Measurements from ENCODE around the gene SF1.

GRCh38 chr11:64726211-64726641 is 52.1 kb downstream of the SF1 start:
- TF ChIP-seq CTCF (IDR thresholded peaks at IDR 0.05) (no peak), REST (IDR thresholded peaks at IDR 0.05; ENCODE audit: insufficient read depth in 1 of 2, low read depth in 2 of 2, low read length in 1 of 2) (no peak), POLR2AphosphoS5 (IDR thresholded peaks at IDR 0.05; ENCODE audit: low read depth, low read length) (no peak)
